Measurements from ENCODE around the gene SHC2. TPM values are rescaled to one million over a fixed set of nuclear protein-coding genes. Genes with fewer than 3 reads are reported as not detected.
A peak's percentile ranks its signal among the peaks of the same experiment; 100 is the strongest.

The SHC2 gene
- total and polyA plus RNA-seq, 2 of the 13 experiments (the other 11 are each of a cell fraction or from before 2014, with no cell fraction given): 9.0 to 18.3 TPM

DNA sequence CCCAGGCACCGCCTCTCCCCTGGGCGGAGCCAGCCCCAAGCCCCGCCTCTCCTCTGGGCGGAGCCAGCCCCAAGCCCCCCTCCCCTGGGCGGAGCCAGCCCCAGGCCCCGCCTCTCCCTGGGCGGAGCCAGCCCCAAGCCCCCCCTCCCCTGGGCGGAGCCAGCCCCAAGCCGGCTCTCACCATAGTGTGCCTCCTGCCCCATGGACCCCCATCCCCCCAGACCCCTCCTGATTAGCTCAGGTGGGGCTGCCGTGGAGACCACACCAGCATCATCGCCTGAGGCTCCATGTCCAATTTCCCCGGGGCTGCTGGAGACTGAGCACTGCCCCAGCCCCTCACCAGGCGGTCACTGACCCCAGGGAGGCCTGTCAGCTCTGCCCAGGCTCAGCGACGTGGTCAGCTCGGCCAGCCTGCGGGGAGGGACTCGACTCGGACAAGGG, 31.3 kb upstream of the SHC2 start:
- Histone ChIP-seq H3K27me3 (ENCODE audit: control insufficient read depth in 1 of 2, insufficient read depth in 2 of 2, low read length in 2 of 2) (no peaks in the 10 kb centered on the region; a peak in 1 of 5 replicates), H3K4me1 (ENCODE audit: insufficient read depth, low read length) (peaks cover 53% of the 10 kb centered on the region), H3K27ac (ENCODE audit: extremely low read length, insufficient read depth, low read length) (no peak overlapping the region), H3K36me3 (replicated peaks in 1 of 2; ENCODE audit: control insufficient read depth in 1 of 2, insufficient read depth in 2 of 2, low read length in 2 of 2) (no peaks in the 10 kb centered on the region), H3K9me3 (ENCODE audit: low read length) (no peaks in the 10 kb centered on the region), H2AFZ (ENCODE audit: low read length) (no peak overlapping the region), H3K4me2 (ENCODE audit: low read depth, low read length) (peak overlapping the region; percentile 60), H3K79me2 (ENCODE audit: insufficient read depth, low read length) (peaks cover 3% of the 10 kb centered on the region), H3K9ac (ENCODE audit: insufficient read depth, low read depth, low read length) (no peak overlapping the region), H4K20me1 (ENCODE audit: insufficient read depth, low read length) (no peaks in the 10 kb centered on the region), H3K4me3 (replicated peaks in 1 of 3; ENCODE audit: insufficient read depth in 1 of 3, low read depth in 2 of 3, low read length in 3 of 3) (peak overlapping the region in 1 of 3 experiments; percentile 50; a peak in 1 of 6 replicates)
- FAIRE-seq: no peak
- peak; percentile 11 for ATAC-seq
- BruUV-seq (replicated peaks): no TSS peak
- intact Hi-C loops (cut with micrococcal nuclease; ENCODE audit: unreplicated experiment) (no loop called here), in situ Hi-C loops (cut with HindIII; ENCODE audit: extremely low pct_ligation_motif_present, low pct_unique_long_range_greater_than_20kb) (no loop called here)
- CTCF ChIA-PET (ENCODE audit: low intra/inter-chr PET ratio, low total read pairs): no interaction called here
- 19% methylated on average over 8 of the region's 19 CpGs for WGBS (ENCODE audit: low lambda C conversion rate)
- no peak for DNase-seq (ENCODE audit: low spot score)
- TF ChIP-seq ZNF687 (CRISPR knock-in tag; IDR thresholded peaks at IDR 0.05) (0 out of 2 replicates have a peak, but pooled peaks have one; percentile 23), ZNF121 (CRISPR knock-in tag; IDR thresholded peaks at IDR 0.05) (no peak), ZNF337 (CRISPR knock-in tag; IDR thresholded peaks at IDR 0.05; ENCODE audit: borderline replicate concordance, low read depth) (no peak), AGO1 (IDR thresholded peaks at IDR 0.05; ENCODE audit: low read depth, low read length, poor library complexity, severe bottlenecking) (peak; percentile 74), PPARG (CRISPR knock-in tag; conservative IDR thresholded peaks at IDR 0.05) (no peak), SRSF1 (optimal IDR thresholded peaks at IDR 0.05; ENCODE audit: low read depth, low read length) (no peak), KAT7 (CRISPR knock-in tag; IDR thresholded peaks at IDR 0.05; ENCODE audit: borderline replicate concordance) (no peak), ZNF761 (CRISPR knock-in tag; conservative IDR thresholded peaks at IDR 0.05) (no peak), ZBTB14 (CRISPR knock-in tag; IDR thresholded peaks at IDR 0.05) (no peak)
- TF ChIP-seq, protein P1, sequence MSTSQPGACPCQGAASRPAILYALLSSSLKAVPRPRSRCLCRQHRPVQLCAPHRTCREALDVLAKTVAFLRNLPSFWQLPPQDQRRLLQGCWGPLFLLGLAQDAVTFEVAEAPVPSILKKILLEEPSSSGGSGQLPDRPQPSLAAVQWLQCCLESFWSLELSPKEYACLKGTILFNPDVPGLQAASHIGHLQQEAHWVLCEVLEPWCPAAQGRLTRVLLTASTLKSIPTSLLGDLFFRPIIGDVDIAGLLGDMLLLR (CRISPR knock-in tag; IDR thresholded peaks at IDR 0.05): no peak
- POLR2A ChIA-PET: interaction anchor here (1.7 to 2.5 kb wide), 2 partner anchors 14 to 31 kb away, joined by 7 to 14 read pairs; no protein-coding TSS in a partner anchor
